HEK293 (cell line): ENCODE data around the gene COPB1.

Source experiments
- CTCF ChIP-seq: fragments of 450-650 bp; formaldehyde crosslinking; IDR thresholded peaks from 2 replicates; pipeline ENCODE4 v1.5.1; 2016; ENCODE audit warnings: missing biosample characterization, missing genetic modification characterization
- GFI1B ChIP-seq: fragments of 450-650 bp; formaldehyde crosslinking; IDR thresholded peaks from 2 replicates; pipeline ENCODE4 v1.5.1; 2016; ENCODE audit warnings: missing biosample characterization, missing genetic modification characterization
- GLI2 ChIP-seq: fragments of 450-650 bp; formaldehyde crosslinking; IDR thresholded peaks from 2 replicates; pipeline ENCODE4; 2017; ENCODE audit warnings: missing biosample characterization, missing genetic modification characterization, low read depth, borderline replicate concordance
- ZBTB7A ChIP-seq: fragments of 450-650 bp; formaldehyde crosslinking; IDR thresholded peaks from 2 replicates; pipeline ENCODE4 v1.5.1; 2016; ENCODE audit warnings: low read depth, missing biosample characterization, missing genetic modification characterization
- ZNF121 ChIP-seq: fragments of 450-650 bp; formaldehyde crosslinking; IDR thresholded peaks from 2 replicates; pipeline ENCODE4 v1.5.1; 2016; ENCODE audit warnings: missing biosample characterization, missing genetic modification characterization
- ZNF223 ChIP-seq: fragments of 450-650 bp; formaldehyde crosslinking; IDR thresholded peaks from 2 replicates; pipeline ENCODE4 v1.5.1; 2016; ENCODE audit warnings: missing biosample characterization, missing genetic modification characterization
- ZNF426 ChIP-seq: fragments of 450-650 bp; formaldehyde crosslinking; IDR thresholded peaks from 2 replicates; pipeline ENCODE4 v1.5.1; 2017; ENCODE audit warnings: missing biosample characterization, missing genetic modification characterization, mild to moderate bottlenecking, inconsistent platforms, moderate library complexity
- ZNF830 ChIP-seq: fragments of 450-650 bp; IDR thresholded peaks from 2 replicates; pipeline ENCODE4 v1.5.0; 2018; ENCODE audit warnings: missing biosample characterization, missing genetic modification characterization, low read depth, mild to moderate bottlenecking, moderate library complexity
- TF ChIP-seq, protein P1 (sequence below): sonication (generic); formaldehyde crosslinking; IDR thresholded peaks from 2 replicates; pipeline ENCODE4 v1.8.1; 2022; ENCODE audit warnings: mild to moderate bottlenecking, moderate library complexity, missing genetic modification reagents
- TF ChIP-seq, protein P2 (sequence below): fragments of 450-650 bp; formaldehyde crosslinking; IDR thresholded peaks from 2 replicates; pipeline ENCODE4 v1.5.1; 2016; ENCODE audit warnings: missing biosample characterization, missing genetic modification characterization

GRCh38 chr11:14454861-14455632 is 44.6 kb downstream of the COPB1 start:
- TF ChIP-seq CTCF (tag by site-specific recombination) (0 out of 2 replicates have a peak, but pooled peaks have one; percentile 14), ZNF223 (tag by site-specific recombination) (no peak), ZBTB7A (no peak), GFI1B (tag by site-specific recombination) (no peak), ZNF830 (tag by site-specific recombination) (no peak), ZNF121 (tag by site-specific recombination) (no peak), ZNF426 (tag by site-specific recombination) (no peak), GLI2 (tag by site-specific recombination) (no peak)
- TF ChIP-seq, protein P1, sequence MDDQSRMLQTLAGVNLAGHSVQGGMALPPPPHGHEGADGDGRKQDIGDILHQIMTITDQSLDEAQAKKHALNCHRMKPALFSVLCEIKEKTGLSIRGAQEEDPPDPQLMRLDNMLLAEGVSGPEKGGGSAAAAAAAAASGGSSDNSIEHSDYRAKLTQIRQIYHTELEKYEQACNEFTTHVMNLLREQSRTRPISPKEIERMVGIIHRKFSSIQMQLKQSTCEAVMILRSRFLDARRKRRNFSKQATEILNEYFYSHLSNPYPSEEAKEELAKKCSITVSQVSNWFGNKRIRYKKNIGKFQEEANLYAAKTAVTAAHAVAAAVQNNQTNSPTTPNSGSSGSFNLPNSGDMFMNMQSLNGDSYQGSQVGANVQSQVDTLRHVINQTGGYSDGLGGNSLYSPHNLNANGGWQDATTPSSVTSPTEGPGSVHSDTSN (CRISPR knock-in tag): no peak
- TF ChIP-seq, protein P2, sequence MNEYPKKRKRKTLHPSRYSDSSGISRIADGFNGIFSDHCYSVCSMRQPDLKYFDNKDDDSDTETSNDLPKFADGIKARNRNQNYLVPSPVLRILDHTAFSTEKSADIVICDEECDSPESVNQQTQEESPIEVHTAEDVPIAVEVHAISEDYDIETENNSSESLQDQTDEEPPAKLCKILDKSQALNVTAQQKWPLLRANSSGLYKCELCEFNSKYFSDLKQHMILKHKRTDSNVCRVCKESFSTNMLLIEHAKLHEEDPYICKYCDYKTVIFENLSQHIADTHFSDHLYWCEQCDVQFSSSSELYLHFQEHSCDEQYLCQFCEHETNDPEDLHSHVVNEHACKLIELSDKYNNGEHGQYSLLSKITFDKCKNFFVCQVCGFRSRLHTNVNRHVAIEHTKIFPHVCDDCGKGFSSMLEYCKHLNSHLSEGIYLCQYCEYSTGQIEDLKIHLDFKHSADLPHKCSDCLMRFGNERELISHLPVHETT (tag by site-specific recombination): no peak
